PFSK-1 (cell line): ENCODE measurements around the gene C2orf78.

ENCODE experiments used
- FOXP2 ChIP-seq: optimal IDR thresholded peaks from 2 replicates; pipeline ENCODE3; 2011; ENCODE audit warnings: borderline replicate concordance, control low read depth, inconsistent platforms; ENCODE audit not compliant: insufficient read depth; ENCODE audit errors: extremely low read length, extremely low read depth
- POLR2AphosphoS5 ChIP-seq: IDR thresholded peaks from 2 replicates; pipeline ENCODE4 v1.6.1; 2012; ENCODE audit warnings: low read depth, mild to moderate bottlenecking, control low read depth, low read length, moderate library complexity
- SIN3A ChIP-seq: IDR thresholded peaks from 2 replicates; pipeline ENCODE4 v1.6.1; 2012; ENCODE audit warnings: mild to moderate bottlenecking, low read length, moderate library complexity, borderline replicate concordance; ENCODE audit not compliant: insufficient read depth
- TAF1 ChIP-seq: IDR thresholded peaks from 2 replicates; pipeline ENCODE4 v1.6.1; 2012; ENCODE audit warnings: low read length, control low read depth, borderline replicate concordance; ENCODE audit not compliant: insufficient read depth
- TF ChIP-seq, protein P1 (sequence below), 2 experiments: IDR thresholded peaks; 2 replicates each; pipeline versions ENCODE4 v1.6.1 to v1.8.0; 2011 to 2012; ENCODE audit warnings: low read depth in 2 of 2, low read length in 2 of 2, control low read depth in 1 of 2, inconsistent platforms in 1 of 2, mild to moderate bottlenecking in 1 of 2, moderate library complexity in 1 of 2; ENCODE audit not compliant: insufficient read depth in 1 of 2

C2orf78 gene

GRCh38 chr2:73828818-73829570, 45.0 kb downstream of the C2orf78 start, which contains the start of gene STAMBP:
TSS of gene STAMBP (plus strand) at chr2:73828961. CDS start at chr2:73830857, 1,896 bp downstream.
- TF ChIP-seq SIN3A (no peak), TAF1 (0 out of 2 replicates have a peak, but pooled peaks have one; percentile 55), FOXP2 (peak; percentile 21), POLR2AphosphoS5 (peak; percentile 94)
- TF ChIP-seq, protein P1, sequence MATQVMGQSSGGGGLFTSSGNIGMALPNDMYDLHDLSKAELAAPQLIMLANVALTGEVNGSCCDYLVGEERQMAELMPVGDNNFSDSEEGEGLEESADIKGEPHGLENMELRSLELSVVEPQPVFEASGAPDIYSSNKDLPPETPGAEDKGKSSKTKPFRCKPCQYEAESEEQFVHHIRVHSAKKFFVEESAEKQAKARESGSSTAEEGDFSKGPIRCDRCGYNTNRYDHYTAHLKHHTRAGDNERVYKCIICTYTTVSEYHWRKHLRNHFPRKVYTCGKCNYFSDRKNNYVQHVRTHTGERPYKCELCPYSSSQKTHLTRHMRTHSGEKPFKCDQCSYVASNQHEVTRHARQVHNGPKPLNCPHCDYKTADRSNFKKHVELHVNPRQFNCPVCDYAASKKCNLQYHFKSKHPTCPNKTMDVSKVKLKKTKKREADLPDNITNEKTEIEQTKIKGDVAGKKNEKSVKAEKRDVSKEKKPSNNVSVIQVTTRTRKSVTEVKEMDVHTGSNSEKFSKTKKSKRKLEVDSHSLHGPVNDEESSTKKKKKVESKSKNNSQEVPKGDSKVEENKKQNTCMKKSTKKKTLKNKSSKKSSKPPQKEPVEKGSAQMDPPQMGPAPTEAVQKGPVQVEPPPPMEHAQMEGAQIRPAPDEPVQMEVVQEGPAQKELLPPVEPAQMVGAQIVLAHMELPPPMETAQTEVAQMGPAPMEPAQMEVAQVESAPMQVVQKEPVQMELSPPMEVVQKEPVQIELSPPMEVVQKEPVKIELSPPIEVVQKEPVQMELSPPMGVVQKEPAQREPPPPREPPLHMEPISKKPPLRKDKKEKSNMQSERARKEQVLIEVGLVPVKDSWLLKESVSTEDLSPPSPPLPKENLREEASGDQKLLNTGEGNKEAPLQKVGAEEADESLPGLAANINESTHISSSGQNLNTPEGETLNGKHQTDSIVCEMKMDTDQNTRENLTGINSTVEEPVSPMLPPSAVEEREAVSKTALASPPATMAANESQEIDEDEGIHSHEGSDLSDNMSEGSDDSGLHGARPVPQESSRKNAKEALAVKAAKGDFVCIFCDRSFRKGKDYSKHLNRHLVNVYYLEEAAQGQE (IDR thresholded peaks at IDR 0.05; ENCODE audit: insufficient read depth in 1 of 2, low read depth in 2 of 2, low read length in 2 of 2) = no peak

GRCh38 chr2:73830871-73831401, 47.0 kb downstream of the C2orf78 start:
- TF ChIP-seq FOXP2 (no peak), POLR2AphosphoS5 (no peak), TAF1 (no peak), SIN3A (no peak)
- TF ChIP-seq, protein P1 (IDR thresholded peaks at IDR 0.05; ENCODE audit: insufficient read depth in 1 of 2, low read depth in 2 of 2, low read length in 2 of 2) = no peak

GRCh38 chr2:73832930-73833329, 48.9 kb downstream of the C2orf78 start:
- no peak for TF ChIP-seq POLR2AphosphoS5
- TF ChIP-seq, protein P1 (IDR thresholded peaks at IDR 0.05; ENCODE audit: insufficient read depth in 1 of 2, low read depth in 2 of 2, low read length in 2 of 2) = no peak
- no peak for TF ChIP-seq TAF1
- no peak for TF ChIP-seq FOXP2
- TF ChIP-seq SIN3A = no peak

DNA sequence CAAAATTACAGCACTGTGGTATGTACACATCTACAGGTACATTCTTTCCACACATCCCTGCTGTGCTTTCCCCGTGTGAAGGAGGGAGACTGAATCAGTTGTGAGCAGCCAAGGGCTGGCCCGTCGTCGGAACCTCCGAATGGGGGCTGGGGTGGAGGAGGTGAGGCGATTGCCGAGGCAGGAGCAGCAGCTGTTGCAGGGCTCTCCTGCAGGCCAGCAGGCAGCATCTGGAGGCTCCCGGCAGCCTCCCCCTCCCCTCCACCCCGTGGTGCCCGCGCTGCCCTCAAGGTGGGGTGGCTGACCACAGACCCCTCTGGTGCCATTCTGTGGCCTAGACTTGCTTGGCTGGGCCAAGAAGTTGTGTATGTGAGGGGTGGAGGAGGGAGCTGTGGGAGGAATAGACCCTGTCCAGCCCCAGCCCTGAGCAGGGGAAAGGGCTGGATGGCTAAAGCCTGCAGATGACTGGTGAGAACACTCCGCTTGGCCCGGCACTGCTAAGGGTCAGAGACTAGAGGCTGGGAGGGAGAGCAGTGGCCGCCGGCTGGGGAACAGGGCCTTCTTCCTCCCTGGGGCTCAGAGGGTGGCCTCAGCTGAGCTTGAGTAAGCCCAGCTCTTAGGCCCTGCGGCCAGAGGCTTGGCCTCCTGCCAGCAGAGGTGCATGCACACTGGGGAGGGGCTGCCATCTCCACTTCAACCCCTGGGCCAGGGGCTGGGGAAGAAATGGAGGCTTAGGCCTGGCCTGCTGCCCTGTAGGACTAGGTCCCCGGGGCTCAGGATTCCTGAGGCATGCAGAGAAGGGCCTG, 52.4 kb downstream of the C2orf78 start:
- TF ChIP-seq POLR2AphosphoS5 (no peak), FOXP2 (no peak)

- TF ChIP-seq FOXP2 (no peak), TAF1 (no peak), SIN3A (no peak), POLR2AphosphoS5 (no peak)
- TF ChIP-seq, protein P1 (IDR thresholded peaks at IDR 0.05; ENCODE audit: insufficient read depth in 1 of 2, low read depth in 2 of 2, low read length in 2 of 2) = no peak
Observed at GRCh38 chr2:73837847-73838585, 54.0 kb downstream of the C2orf78 start.
